GM12878 (cell line): ENCODE results near the gene NAGK. TPM values are rescaled to one million over a fixed set of nuclear protein-coding genes. Genes with fewer than 3 reads are reported as not detected.

ENCODE experiments used
- CHD1 ChIP-seq: IDR thresholded peaks from 2 replicates; pipeline ENCODE4 v1.6.1; 2012; ENCODE audit warnings: low read depth, low read length, improper control_type of control experiment
- DPF2 ChIP-seq: fragments of 450-650 bp; IDR thresholded peaks from 2 replicates; pipeline ENCODE4 v1.6.1; 2017; ENCODE audit warnings: mild to moderate bottlenecking
- IRF3 ChIP-seq: fragments of 450-650 bp; IDR thresholded peaks from 2 replicates; pipeline ENCODE4 v1.6.1; 2014; ENCODE audit warnings: mild to moderate bottlenecking
- JUND ChIP-seq: IDR thresholded peaks from 2 replicates; pipeline ENCODE4 v1.6.1; 2012; ENCODE audit warnings: low read depth, mild to moderate bottlenecking, low read length, improper control_type of control experiment, moderate library complexity
- MAX ChIP-seq: IDR thresholded peaks from 2 replicates; pipeline ENCODE4 v1.6.1; 2012; ENCODE audit warnings: low read depth, low read length, improper control_type of control experiment
- MYB ChIP-seq: fragments of 150-350 bp; IDR thresholded peaks from 2 replicates; pipeline ENCODE4 v1.6.1; 2014; ENCODE audit warnings: mild to moderate bottlenecking, low read depth, low read length, borderline replicate concordance
- MYC ChIP-seq: IDR thresholded peaks from 2 replicates; pipeline ENCODE4 v1.6.1; 2011; ENCODE audit warnings: mild to moderate bottlenecking, low read length, moderate library complexity, inconsistent platforms; ENCODE audit not compliant: insufficient read depth, insufficient replicate concordance, insufficient read length, severe bottlenecking
- RAD51 ChIP-seq: fragments of 450-650 bp; IDR thresholded peaks from 2 replicates; pipeline ENCODE4 v1.6.1; 2016; ENCODE audit warnings: moderate library complexity, mild to moderate bottlenecking, inconsistent platforms
- RUNX3 ChIP-seq: IDR thresholded peaks from 2 replicates; pipeline ENCODE4 v1.6.1; 2012; ENCODE audit warnings: low read length, inconsistent platforms
- SREBF2 ChIP-seq: IDR thresholded peaks from 2 replicates; pipeline ENCODE4 v1.6.1; 2012; ENCODE audit warnings: mild to moderate bottlenecking, low read length
- SRF ChIP-seq, 2 experiments: IDR thresholded peaks; 2 replicates each; pipeline ENCODE4 v1.6.1; 2011; ENCODE audit warnings: low read depth in 2 of 2, low read length in 2 of 2, mild to moderate bottlenecking in 1 of 2, moderate library complexity in 1 of 2
- SUZ12 ChIP-seq: fragments of 200-600 bp; sonication (generic); IDR thresholded peaks from one replicate; pipeline ENCODE4 v1.6.1; 2018; ENCODE audit warnings: antibody characterized with exemption, mild to moderate bottlenecking; ENCODE audit not compliant: unreplicated experiment
- TCF3 ChIP-seq: IDR thresholded peaks from 2 replicates; pipeline ENCODE4 v1.6.1; 2012; ENCODE audit warnings: low read depth, mild to moderate bottlenecking, low read length, borderline replicate concordance; ENCODE audit not compliant: insufficient read depth
- polyA plus RNA-seq, 11 experiments: library from polyadenylated mRNA; depleted of rRNA in 4 of 11; unstranded in 6 of 11; stranded (reverse) in 5 of 11; fragments of >200 nt; fragmentation: Nextera tagmentation in 4 of 11; fragmentation: Illumina TruSeq in 1 of 11; extraction: Ambion mirVana in 4 of 11; extraction: Trizol in 1 of 11; gene quantifications; 1 replicate in 1 of 11; 2 replicates in 10 of 11; pipeline versions ENCODE4 v1.2.1 to v1.2.3, GENCODE V29; 2011 to 2016; ENCODE audit warnings: inconsistent platforms in 2 of 11, missing spikeins in 2 of 11, low read depth in 1 of 11
- total RNA-seq, 4 experiments: library from RNA; depleted of rRNA in 3 of 4; stranded (reverse); fragments of >200 nt in 3 of 4; fragmentation: Illumina TruSeq in 1 of 4; extraction: Trizol in 1 of 4; gene quantifications; 2 replicates each; pipeline versions ENCODE4 v1.2.1 to v1.2.3, GENCODE V29; 2013 to 2021
- TF ChIP-seq, protein P1 (sequence below): IDR thresholded peaks from 2 replicates; pipeline ENCODE4 v1.6.1; 2011; ENCODE audit warnings: borderline replicate concordance, low read depth, mild to moderate bottlenecking, moderate library complexity, low read length; ENCODE audit not compliant: insufficient read depth, poor library complexity, severe bottlenecking
- TF ChIP-seq, protein P2 (sequence below): IDR thresholded peaks from 2 replicates; pipeline ENCODE4 v1.6.1; 2011; ENCODE audit warnings: mild to moderate bottlenecking, low read depth, low read length, moderate library complexity; ENCODE audit not compliant: insufficient replicate concordance
- TF ChIP-seq, protein P3 (sequence below): fragments of 450-650 bp; IDR thresholded peaks from 2 replicates; pipeline ENCODE4 v1.6.1; 2017; ENCODE audit warnings: mild to moderate bottlenecking, moderate library complexity
- TF ChIP-seq, protein P4 (sequence below): fragments of 450-650 bp; formaldehyde crosslinking; IDR thresholded peaks from 2 replicates; pipeline ENCODE4 v1.4.0; 2020; ENCODE audit warnings: mild to moderate bottlenecking, moderate library complexity

NAGK gene
- total and polyA plus RNA-seq, 10 of the 15 experiments (the other 5 are each of a cell fraction or from before 2014, with no cell fraction given): 67.7 to 137 (median 115) TPM

DNA sequence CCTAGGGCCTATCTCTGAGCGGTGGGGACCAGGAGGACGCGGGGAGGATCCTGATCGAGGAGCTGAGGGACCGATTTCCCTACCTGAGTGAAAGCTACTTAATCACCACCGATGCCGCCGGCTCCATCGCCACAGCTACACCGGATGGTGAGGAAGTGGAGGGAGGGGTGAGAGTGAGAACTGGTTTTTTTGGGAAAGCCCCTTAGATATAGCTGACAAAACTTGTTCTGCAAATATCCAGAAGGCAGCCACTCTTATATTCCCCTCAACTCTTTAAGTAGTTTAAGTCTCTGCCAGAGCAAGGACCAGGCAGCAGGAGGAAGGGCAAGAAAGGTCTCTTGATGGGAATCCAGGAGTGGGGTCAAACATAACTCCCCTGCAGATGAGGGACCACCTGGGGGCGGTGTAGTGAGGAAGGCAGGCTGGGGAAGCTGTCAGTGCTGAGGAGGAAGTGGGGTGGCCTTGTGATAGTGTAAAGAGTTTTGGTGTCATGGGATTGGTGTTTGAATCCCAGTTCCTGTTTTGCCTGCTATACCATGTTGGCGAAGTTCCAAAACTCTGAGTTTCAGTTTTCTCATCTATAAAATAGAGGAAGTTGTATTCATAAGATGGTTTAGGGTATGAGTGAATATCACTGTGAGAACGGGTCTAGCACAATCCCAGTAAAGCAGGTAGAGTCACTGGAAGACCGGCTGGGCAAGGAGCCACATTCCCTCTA is 3.4 kb downstream of the NAGK start (continued):
- TF ChIP-seq MYB (no peak), SRF (IDR thresholded peaks at IDR 0.05; ENCODE audit: low read depth in 2 of 2, low read length in 2 of 2) (no peak), DPF2 (peak; percentile 84), SUZ12 (no peak), JUND (0 out of 2 replicates have a peak, but pooled peaks have one; percentile 15), MYC (no peak), MAX (no peak; the same call in 1 of the 2 replicates), RUNX3 (no peak), IRF3 (no peak), RAD51 (peak; percentile 69), TCF3 (no peak), SREBF2 (no peak), CHD1 (no peak)
- TF ChIP-seq, protein P1, sequence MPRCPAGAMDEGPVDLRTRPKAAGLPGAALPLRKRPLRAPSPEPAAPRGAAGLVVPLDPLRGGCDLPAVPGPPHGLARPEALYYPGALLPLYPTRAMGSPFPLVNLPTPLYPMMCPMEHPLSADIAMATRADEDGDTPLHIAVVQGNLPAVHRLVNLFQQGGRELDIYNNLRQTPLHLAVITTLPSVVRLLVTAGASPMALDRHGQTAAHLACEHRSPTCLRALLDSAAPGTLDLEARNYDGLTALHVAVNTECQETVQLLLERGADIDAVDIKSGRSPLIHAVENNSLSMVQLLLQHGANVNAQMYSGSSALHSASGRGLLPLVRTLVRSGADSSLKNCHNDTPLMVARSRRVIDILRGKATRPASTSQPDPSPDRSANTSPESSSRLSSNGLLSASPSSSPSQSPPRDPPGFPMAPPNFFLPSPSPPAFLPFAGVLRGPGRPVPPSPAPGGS: peak; percentile 52
- TF ChIP-seq, protein P2, sequence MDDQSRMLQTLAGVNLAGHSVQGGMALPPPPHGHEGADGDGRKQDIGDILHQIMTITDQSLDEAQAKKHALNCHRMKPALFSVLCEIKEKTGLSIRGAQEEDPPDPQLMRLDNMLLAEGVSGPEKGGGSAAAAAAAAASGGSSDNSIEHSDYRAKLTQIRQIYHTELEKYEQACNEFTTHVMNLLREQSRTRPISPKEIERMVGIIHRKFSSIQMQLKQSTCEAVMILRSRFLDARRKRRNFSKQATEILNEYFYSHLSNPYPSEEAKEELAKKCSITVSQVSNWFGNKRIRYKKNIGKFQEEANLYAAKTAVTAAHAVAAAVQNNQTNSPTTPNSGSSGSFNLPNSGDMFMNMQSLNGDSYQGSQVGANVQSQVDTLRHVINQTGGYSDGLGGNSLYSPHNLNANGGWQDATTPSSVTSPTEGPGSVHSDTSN: peak; percentile 32
- TF ChIP-seq, protein P3, sequence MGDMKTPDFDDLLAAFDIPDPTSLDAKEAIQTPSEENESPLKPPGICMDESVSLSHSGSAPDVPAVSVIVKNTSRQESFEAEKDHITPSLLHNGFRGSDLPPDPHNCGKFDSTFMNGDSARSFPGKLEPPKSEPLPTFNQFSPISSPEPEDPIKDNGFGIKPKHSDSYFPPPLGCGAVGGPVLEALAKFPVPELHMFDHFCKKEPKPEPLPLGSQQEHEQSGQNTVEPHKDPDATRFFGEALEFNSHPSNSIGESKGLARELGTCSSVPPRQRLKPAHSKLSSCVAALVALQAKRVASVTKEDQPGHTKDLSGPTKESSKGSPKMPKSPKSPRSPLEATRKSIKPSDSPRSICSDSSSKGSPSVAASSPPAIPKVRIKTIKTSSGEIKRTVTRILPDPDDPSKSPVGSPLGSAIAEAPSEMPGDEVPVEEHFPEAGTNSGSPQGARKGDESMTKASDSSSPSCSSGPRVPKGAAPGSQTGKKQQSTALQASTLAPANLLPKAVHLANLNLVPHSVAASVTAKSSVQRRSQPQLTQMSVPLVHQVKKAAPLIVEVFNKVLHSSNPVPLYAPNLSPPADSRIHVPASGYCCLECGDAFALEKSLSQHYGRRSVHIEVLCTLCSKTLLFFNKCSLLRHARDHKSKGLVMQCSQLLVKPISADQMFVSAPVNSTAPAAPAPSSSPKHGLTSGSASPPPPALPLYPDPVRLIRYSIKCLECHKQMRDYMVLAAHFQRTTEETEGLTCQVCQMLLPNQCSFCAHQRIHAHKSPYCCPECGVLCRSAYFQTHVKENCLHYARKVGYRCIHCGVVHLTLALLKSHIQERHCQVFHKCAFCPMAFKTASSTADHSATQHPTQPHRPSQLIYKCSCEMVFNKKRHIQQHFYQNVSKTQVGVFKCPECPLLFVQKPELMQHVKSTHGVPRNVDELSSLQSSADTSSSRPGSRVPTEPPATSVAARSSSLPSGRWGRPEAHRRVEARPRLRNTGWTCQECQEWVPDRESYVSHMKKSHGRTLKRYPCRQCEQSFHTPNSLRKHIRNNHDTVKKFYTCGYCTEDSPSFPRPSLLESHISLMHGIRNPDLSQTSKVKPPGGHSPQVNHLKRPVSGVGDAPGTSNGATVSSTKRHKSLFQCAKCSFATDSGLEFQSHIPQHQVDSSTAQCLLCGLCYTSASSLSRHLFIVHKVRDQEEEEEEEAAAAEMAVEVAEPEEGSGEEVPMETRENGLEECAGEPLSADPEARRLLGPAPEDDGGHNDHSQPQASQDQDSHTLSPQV: no peak
- TF ChIP-seq, protein P4, sequence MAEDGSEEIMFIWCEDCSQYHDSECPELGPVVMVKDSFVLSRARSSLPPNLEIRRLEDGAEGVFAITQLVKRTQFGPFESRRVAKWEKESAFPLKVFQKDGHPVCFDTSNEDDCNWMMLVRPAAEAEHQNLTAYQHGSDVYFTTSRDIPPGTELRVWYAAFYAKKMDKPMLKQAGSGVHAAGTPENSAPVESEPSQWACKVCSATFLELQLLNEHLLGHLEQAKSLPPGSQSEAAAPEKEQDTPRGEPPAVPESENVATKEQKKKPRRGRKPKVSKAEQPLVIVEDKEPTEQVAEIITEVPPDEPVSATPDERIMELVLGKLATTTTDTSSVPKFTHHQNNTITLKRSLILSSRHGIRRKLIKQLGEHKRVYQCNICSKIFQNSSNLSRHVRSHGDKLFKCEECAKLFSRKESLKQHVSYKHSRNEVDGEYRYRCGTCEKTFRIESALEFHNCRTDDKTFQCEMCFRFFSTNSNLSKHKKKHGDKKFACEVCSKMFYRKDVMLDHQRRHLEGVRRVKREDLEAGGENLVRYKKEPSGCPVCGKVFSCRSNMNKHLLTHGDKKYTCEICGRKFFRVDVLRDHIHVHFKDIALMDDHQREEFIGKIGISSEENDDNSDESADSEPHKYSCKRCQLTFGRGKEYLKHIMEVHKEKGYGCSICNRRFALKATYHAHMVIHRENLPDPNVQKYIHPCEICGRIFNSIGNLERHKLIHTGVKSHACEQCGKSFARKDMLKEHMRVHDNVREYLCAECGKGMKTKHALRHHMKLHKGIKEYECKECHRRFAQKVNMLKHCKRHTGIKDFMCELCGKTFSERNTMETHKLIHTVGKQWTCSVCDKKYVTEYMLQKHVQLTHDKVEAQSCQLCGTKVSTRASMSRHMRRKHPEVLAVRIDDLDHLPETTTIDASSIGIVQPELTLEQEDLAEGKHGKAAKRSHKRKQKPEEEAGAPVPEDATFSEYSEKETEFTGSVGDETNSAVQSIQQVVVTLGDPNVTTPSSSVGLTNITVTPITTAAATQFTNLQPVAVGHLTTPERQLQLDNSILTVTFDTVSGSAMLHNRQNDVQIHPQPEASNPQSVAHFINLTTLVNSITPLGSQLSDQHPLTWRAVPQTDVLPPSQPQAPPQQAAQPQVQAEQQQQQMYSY (CRISPR knock-in tag): no peak
